SJSA1 (cell line): ENCODE results near the gene TRAPPC2L. TPM values are rescaled to one million over a fixed set of nuclear protein-coding genes. Genes with fewer than 3 reads are reported as not detected.

ENCODE experiments used
- DNase-seq, 2 experiments: peaks; one replicate each; pipeline ENCODE4 v3.0.0-alpha.2; 2015 to 2020; ENCODE audit warnings: low spot score in 2 of 2, low read depth in 1 of 2
- H3K27ac ChIP-seq: fragments of 250-450 bp; sonication (Bioruptor Pico); 2 replicates; pipeline ENCODE4 v1.5.1; 2020; ENCODE audit warnings: mild to moderate bottlenecking, moderate library complexity
- H3K27me3 ChIP-seq: fragments of 250-450 bp; sonication (Bioruptor Pico); replicated peaks from 2 replicates; pipeline ENCODE4 v1.5.1; 2020; ENCODE audit warnings: mild to moderate bottlenecking, moderate library complexity
- H3K36me3 ChIP-seq: fragments of 250-450 bp; sonication (Bioruptor Pico); 2 replicates; pipeline ENCODE4 v1.5.1; 2020; ENCODE audit warnings: mild to moderate bottlenecking
- H3K4me1 ChIP-seq: fragments of 250-450 bp; sonication (Bioruptor Pico); replicated peaks from 2 replicates; pipeline ENCODE4 v1.6.1; 2021; ENCODE audit warnings: mild to moderate bottlenecking
- H3K4me3 ChIP-seq: fragments of 250-450 bp; sonication (Bioruptor Pico); 2 replicates; pipeline ENCODE4 v1.5.1; 2020; ENCODE audit warnings: mild to moderate bottlenecking
- H3K9me3 ChIP-seq: fragments of 250-450 bp; sonication (Bioruptor Pico); replicated peaks from 2 replicates; pipeline ENCODE4 v1.5.1; 2020; ENCODE audit warnings: mild to moderate bottlenecking
- total RNA-seq: library from RNA; depleted of rRNA; stranded (reverse); fragments of >200 nt; shearing (Covaris generic); gene quantifications from 2 replicates; pipeline ENCODE4 v1.2.3, GENCODE V29; 2014

Gene TRAPPC2L
- total RNA-seq, 1 experiment from 2014 or later: 27.5 TPM

GRCh38 chr16:88877564-88878289 is 20.8 kb downstream of the TRAPPC2L start:
- peaks cover 11% of the 10 kb centered on the region for H3K4me1 ChIP-seq
- no peaks in the 10 kb centered on the region for H3K36me3 ChIP-seq
- H3K27ac ChIP-seq: no peak overlapping the region
- no peak for DNase-seq
- no peak overlapping the region for H3K4me3 ChIP-seq
- H3K9me3 ChIP-seq: no peaks in the 10 kb centered on the region
- peaks cover 65% of the 10 kb centered on the region for H3K27me3 ChIP-seq

- DNase-seq: no peak
- H3K27me3 ChIP-seq: peaks cover 58% of the 10 kb centered on the region
- no peaks in the 10 kb centered on the region for H3K36me3 ChIP-seq
- peaks cover 11% of the 10 kb centered on the region for H3K4me1 ChIP-seq
- no peak overlapping the region for H3K4me3 ChIP-seq
- no peak overlapping the region for H3K27ac ChIP-seq
- H3K9me3 ChIP-seq: no peaks in the 10 kb centered on the region
Observed at GRCh38 chr16:88878356-88878755, 21.4 kb downstream of the TRAPPC2L start.

DNA sequence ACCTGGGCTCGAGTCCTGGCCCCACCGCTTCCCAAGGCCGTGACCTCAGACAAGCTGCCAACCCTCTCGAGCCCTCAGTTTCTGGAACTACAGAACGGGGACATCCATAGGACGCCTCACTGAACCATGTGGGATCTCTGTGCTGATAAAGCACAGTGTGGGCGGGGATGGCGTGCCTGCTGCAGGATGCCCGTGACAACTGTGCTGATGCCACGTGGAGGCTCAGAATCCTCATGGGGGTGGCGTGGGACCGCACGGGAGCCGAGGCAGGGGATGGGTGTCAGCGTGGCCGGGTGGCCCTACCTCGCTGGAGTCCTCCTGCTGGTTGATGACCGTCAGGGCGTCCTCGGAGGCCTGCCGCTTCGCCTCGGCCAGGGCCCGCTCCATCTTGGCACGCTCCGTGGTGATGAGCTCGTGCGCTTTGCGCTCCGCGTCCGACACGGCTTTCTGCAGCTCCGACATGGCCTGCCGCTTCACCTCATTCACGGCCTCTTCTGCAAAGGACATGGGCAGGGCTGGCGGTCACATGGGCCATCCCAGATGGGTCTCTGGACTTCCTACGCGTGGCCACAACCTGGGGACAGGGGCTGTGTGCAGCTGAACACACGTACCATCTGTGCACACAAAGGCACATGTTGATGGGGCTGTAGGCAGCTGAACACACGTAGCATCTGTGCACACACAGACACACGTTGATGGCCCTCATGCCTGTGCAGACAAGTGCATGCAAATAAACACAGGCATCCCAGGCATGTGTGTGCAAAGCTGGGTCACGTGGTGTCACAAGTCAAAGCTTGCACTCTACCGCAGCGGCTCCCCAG is 22.2 kb downstream of the TRAPPC2L start:
- Histone ChIP-seq H3K27ac (no peak overlapping the region), H3K4me3 (no peak overlapping the region), H3K36me3 (no peaks in the 10 kb centered on the region), H3K4me1 (peaks cover 11% of the 10 kb centered on the region), H3K9me3 (no peaks in the 10 kb centered on the region), H3K27me3 (peaks cover 50% of the 10 kb centered on the region)
- no peak for DNase-seq

- Histone ChIP-seq H3K36me3 (no peaks in the 10 kb centered on the region), H3K27ac (no peak overlapping the region), H3K4me1 (peaks cover 11% of the 10 kb centered on the region), H3K4me3 (no peak overlapping the region), H3K9me3 (no peaks in the 10 kb centered on the region), H3K27me3 (peaks cover 45% of the 10 kb centered on the region)
- no peak for DNase-seq
Observed at GRCh38 chr16:88879788-88880055, 22.8 kb downstream of the TRAPPC2L start.

GRCh38 chr16:88880226-88881006 is 23.5 kb downstream of the TRAPPC2L start:
- no peaks in the 10 kb centered on the region for H3K9me3 ChIP-seq
- no peak overlapping the region for H3K27ac ChIP-seq
- H3K36me3 ChIP-seq: no peaks in the 10 kb centered on the region

GRCh38 chr16:88881007-88881615 is 24.2 kb downstream of the TRAPPC2L start:
- no peak for DNase-seq
- Histone ChIP-seq H3K4me3 (no peak overlapping the region), H3K9me3 (no peaks in the 10 kb centered on the region), H3K27me3 (peaks cover 31% of the 10 kb centered on the region), H3K4me1 (peaks cover 11% of the 10 kb centered on the region), H3K27ac (no peak overlapping the region), H3K36me3 (no peaks in the 10 kb centered on the region)

More at GRCh38 chr16:88880226-88881006, 23.5 kb downstream of the TRAPPC2L start:
- DNase-seq: no peak
- Histone ChIP-seq H3K4me3 (no peak overlapping the region), H3K27me3 (peaks cover 38% of the 10 kb centered on the region), H3K4me1 (peaks cover 11% of the 10 kb centered on the region)

DNA sequence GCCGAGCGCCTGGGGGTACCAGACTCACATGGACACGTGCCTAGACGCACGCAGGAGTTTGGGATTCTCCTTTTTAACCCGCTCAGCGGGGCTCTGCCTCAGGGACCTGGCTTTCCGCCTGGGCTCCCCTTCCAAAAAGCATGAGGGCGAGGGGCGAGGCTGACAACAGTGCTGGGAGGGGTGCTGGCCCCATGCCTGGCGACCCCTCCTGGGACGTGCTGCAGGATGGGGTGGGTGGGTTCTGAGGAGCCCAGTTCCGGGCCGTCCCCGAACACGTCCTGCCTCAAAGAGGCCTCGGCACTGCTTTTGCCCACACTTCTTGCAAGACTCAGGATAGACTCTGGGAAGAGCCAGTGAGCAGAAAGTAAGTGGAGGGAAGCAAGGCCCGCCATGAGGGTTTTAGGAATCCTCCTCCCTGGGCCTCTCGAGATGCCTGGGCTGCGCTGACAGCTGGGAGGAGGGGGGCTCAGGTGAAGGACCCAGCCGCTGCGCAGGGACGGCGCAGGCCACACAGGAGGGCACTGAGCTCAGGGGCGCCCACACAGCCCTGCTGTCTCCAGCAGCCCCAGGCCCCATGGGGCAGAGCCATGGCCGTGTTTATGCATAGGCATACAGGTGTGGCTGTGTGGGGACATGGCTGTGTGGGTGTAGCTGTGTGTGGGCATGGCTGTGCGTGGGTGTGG is 24.9 kb downstream of the TRAPPC2L start:
- H3K9me3 ChIP-seq: no peaks in the 10 kb centered on the region
- H3K27ac ChIP-seq: no peak overlapping the region
- H3K27me3 ChIP-seq: peaks cover 24% of the 10 kb centered on the region
- H3K4me3 ChIP-seq: no peak overlapping the region
- no peaks in the 10 kb centered on the region for H3K36me3 ChIP-seq
- peaks cover 6% of the 10 kb centered on the region for H3K4me1 ChIP-seq
- DNase-seq: no peak

- no peak for DNase-seq
- Histone ChIP-seq H3K9me3 (no peaks in the 10 kb centered on the region), H3K27me3 (peaks cover 18% of the 10 kb centered on the region; the same call in 1 of the 2 replicates), H3K4me1 (no peaks in the 10 kb centered on the region), H3K4me3 (no peak overlapping the region), H3K36me3 (no peaks in the 10 kb centered on the region), H3K27ac (no peak overlapping the region)
Observed at GRCh38 chr16:88882358-88883030, 25.6 kb downstream of the TRAPPC2L start.

DNA sequence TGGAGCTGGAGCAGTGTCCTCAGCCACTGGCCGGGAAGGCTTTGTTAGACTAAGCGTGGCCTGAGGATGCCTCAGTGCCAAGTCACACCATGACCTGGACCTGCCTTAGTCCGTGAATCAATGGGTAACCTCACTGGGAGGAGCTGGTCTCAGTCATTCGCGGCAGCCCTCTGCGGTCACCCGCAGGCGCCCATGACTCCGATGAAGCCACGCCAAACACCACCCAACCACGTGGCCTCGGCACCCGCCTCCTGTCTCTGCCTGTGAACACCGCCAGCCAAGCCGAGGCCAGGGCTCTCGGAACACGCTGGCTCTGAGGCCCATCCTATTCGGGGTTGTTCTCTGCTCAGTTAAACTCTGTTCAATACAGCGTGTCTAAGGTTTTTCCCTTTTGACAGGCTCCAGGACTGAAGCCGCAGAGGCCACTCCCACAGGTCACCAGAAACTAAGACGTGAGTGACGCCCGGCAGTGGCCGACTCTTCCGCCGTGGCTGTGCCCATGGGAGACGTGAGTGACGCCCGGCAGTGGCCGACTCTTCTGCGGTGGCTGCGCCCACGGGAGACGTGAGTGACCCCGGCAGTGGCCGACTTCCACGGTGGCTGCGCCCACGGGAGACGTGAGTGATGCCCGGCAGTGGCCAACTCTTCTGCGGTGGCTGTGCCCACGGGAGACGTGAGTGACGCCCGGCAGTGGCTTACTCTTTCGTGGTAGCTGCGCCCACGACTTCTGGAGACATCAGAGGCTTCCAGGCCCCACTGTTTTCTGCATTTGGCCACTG is 26.4 kb downstream of the TRAPPC2L start:
- H3K4me1 ChIP-seq: no peaks in the 10 kb centered on the region
- peaks cover 11% of the 10 kb centered on the region; the same call in 1 of the 2 replicates for H3K27me3 ChIP-seq
- H3K4me3 ChIP-seq: no peak overlapping the region
- no peaks in the 10 kb centered on the region for H3K9me3 ChIP-seq
- H3K27ac ChIP-seq: no peak overlapping the region
- no peaks in the 10 kb centered on the region for H3K36me3 ChIP-seq
- no peak for DNase-seq

GRCh38 chr16:88883946-88884345 is 27.0 kb downstream of the TRAPPC2L start:
- peaks cover 7% of the 10 kb centered on the region; the same call in 1 of the 2 replicates for H3K27me3 ChIP-seq
- no peak for DNase-seq
- H3K27ac ChIP-seq: no peak overlapping the region
- no peaks in the 10 kb centered on the region for H3K4me1 ChIP-seq
- H3K9me3 ChIP-seq: no peaks in the 10 kb centered on the region
- no peak overlapping the region for H3K4me3 ChIP-seq
- no peaks in the 10 kb centered on the region for H3K36me3 ChIP-seq

DNA sequence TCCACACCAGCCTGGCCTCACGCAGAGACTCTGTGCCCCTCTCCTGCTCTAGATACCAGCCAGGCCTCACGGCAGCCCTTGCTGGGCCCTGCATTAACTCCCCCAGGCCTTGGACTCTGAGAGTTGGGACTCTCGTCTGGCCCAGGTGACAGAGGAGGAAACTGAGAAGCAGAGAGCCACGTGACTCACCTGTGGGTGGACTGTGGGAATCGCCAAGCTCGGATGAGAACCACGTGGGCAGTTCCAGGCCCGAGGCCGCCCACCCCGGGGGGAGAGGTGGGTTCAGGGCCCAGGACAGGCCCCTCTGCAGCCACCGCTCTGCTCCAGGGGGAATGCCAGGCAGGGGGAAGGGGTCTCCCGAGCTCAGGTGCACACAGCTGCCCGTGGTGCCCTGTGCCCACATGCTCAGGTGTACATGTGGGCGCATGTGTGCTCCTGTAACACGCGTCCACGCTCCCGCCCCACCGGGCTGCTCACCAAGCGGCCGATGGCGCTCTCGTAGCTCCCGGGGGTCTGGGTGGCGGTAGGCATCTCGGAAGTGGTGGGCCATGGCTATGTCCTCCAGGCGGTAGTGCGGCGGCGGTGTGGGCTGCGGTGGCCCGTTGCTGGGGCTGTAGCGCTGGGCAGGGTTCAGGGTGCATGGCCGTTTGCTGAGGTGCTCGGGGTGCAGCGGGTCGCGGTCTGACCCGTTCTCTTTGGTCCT is 27.8 kb downstream of the TRAPPC2L start:
- Histone ChIP-seq H3K4me1 (no peaks in the 10 kb centered on the region), H3K27ac (no peak overlapping the region), H3K4me3 (no peak overlapping the region), H3K9me3 (no peaks in the 10 kb centered on the region), H3K27me3 (peaks cover 6% of the 10 kb centered on the region; the same call in 1 of the 2 replicates), H3K36me3 (no peaks in the 10 kb centered on the region)
- DNase-seq: no peak
